Measurements from ENCODE around the gene FBXO21.

Gene FBXO21

DNA sequence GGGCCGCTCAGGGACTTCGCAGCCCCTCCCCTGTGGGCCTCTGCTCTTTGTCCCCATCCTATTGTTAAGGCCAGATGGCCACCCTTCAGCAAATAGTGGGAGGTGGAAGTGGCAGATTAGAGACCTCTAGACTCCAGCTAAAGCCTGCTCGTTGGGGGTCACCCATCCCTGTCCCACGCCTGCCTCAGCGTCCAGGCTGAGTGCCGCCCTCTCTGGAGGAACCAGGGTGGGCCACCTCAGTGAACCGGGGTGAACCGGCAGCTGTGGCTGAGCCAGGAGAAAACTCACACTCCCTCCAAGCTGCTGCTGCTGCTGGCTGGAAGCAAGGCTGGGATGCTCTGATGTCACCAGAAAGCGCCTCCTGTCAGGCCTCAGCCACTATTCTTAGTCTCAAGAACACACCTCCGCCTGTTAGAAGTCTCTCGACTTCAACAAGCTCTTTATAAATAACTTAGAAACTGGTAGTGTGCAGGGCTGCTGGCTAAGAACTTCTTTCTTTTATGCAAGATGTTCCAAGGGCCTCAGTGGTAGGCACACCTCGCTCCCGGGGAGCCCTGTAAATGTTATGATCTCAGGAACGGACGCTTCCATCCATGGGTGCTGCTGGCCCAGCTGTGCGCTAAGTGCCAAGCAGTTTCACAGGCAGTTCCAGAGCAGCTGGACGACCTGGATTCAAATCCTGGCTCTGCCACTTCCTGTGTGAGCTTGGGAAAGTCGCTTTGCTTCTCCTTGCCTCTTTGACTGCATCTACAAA is 71.3 kb downstream of the FBXO21 start:
- Histone ChIP-seq H3K4me2 (ENCODE audit: low read length) (no peak overlapping the region), H3K79me2 (ENCODE audit: insufficient read depth, low read length) (no peaks in the 10 kb centered on the region), H3K36me3 (ENCODE audit: insufficient read depth, low read length) (no peaks in the 10 kb centered on the region), H3K9me2 (ENCODE audit: low read depth, low read length) (no peaks in the 10 kb centered on the region), H3K4me3 (ENCODE audit: low read depth, low read length, poor library complexity, severe bottlenecking) (no peak overlapping the region), H2AFZ (ENCODE audit: low read length) (no peak overlapping the region), H3K27me3 (ENCODE audit: insufficient read depth, low read length) (no peaks in the 10 kb centered on the region), H3K9ac (ENCODE audit: low read length) (no peak overlapping the region), H3K4me1 (ENCODE audit: insufficient read depth, low read length, severe bottlenecking) (no peaks in the 10 kb centered on the region), H4K20me1 (ENCODE audit: insufficient read depth, low read length) (no peaks in the 10 kb centered on the region), H3K27ac (ENCODE audit: low read depth, low read length, poor library complexity, severe bottlenecking) (no peak overlapping the region), H3F3A (ENCODE audit: insufficient read depth, low read length) (no peaks in the 10 kb centered on the region), H3K9me3 (ENCODE audit: low read length) (no peaks in the 10 kb centered on the region)
- TF ChIP-seq EZH2 (IDR thresholded peaks at IDR 0.05; ENCODE audit: borderline replicate concordance, low read length) = no peak
- TF ChIP-seq, protein P1, sequence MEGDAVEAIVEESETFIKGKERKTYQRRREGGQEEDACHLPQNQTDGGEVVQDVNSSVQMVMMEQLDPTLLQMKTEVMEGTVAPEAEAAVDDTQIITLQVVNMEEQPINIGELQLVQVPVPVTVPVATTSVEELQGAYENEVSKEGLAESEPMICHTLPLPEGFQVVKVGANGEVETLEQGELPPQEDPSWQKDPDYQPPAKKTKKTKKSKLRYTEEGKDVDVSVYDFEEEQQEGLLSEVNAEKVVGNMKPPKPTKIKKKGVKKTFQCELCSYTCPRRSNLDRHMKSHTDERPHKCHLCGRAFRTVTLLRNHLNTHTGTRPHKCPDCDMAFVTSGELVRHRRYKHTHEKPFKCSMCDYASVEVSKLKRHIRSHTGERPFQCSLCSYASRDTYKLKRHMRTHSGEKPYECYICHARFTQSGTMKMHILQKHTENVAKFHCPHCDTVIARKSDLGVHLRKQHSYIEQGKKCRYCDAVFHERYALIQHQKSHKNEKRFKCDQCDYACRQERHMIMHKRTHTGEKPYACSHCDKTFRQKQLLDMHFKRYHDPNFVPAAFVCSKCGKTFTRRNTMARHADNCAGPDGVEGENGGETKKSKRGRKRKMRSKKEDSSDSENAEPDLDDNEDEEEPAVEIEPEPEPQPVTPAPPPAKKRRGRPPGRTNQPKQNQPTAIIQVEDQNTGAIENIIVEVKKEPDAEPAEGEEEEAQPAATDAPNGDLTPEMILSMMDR (IDR thresholded peaks at IDR 0.05; ENCODE audit: low read length) = no peak

DNA sequence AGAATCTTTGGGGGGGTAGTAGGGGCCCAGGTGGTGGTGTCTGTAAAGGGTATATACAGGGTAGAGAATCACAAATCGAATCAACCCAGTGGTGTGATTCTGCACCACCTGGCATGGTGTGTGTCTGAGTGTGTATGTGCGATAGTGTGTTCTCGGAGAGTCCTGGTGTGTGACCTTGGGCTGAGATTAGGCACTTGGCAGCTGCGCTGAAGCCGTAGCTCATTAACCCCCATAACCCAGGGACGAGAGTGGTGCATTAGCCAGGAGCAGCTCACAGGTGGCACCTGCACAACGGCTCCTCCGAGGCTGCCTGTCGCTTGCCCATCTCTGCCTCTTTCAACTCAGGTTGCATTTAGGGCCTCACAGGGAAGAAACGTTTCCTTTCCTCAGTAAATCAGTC is 75.5 kb downstream of the FBXO21 start:
- Histone ChIP-seq H3F3A (ENCODE audit: insufficient read depth, low read length) (no peaks in the 10 kb centered on the region), H3K27me3 (ENCODE audit: insufficient read depth, low read length) (peaks cover 7% of the 10 kb centered on the region; the same call in 1 of the 2 replicates), H3K9me2 (ENCODE audit: low read depth, low read length) (no peaks in the 10 kb centered on the region), H3K4me2 (ENCODE audit: low read length) (no peak overlapping the region), H2AFZ (ENCODE audit: low read length) (no peak overlapping the region), H3K79me2 (ENCODE audit: insufficient read depth, low read length) (no peaks in the 10 kb centered on the region), H3K4me3 (ENCODE audit: low read depth, low read length, poor library complexity, severe bottlenecking) (no peak overlapping the region), H3K9me3 (ENCODE audit: low read length) (no peaks in the 10 kb centered on the region), H4K20me1 (ENCODE audit: insufficient read depth, low read length) (no peaks in the 10 kb centered on the region), H3K36me3 (ENCODE audit: insufficient read depth, low read length) (no peaks in the 10 kb centered on the region), H3K27ac (ENCODE audit: low read depth, low read length, poor library complexity, severe bottlenecking) (no peak overlapping the region), H3K4me1 (ENCODE audit: insufficient read depth, low read length, severe bottlenecking) (no peaks in the 10 kb centered on the region), H3K9ac (ENCODE audit: low read length) (no peak overlapping the region)
- no peak for TF ChIP-seq EZH2 (IDR thresholded peaks at IDR 0.05; ENCODE audit: borderline replicate concordance, low read length)
- TF ChIP-seq, protein P1 (IDR thresholded peaks at IDR 0.05; ENCODE audit: low read length) = no peak

DNA sequence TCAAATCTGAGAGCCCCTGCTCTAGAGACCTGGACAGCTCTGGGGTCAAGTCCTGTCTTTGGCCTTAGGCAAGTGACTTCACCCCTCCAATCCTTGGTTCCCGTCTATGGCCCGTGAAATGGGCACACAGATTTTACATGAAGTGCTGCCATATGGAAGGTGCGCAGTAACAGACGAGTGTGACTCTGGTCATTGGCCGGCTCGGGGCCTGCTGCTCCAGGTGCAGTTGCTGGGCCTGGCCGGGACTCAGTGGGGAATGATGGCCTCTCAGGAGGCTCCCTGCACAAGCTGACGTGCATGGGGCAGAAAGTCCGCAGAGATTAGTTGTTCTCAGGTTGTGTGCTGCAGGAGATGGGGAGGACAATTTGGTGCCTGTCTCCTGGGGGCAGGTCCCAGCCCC is 77.0 kb downstream of the FBXO21 start:
- no peak for TF ChIP-seq EZH2 (IDR thresholded peaks at IDR 0.05; ENCODE audit: borderline replicate concordance, low read length)
- TF ChIP-seq, protein P1 (IDR thresholded peaks at IDR 0.05; ENCODE audit: low read length) = no peak
- H3K4me2 ChIP-seq (ENCODE audit: low read length) = no peak overlapping the region
- peaks cover 12% of the 10 kb centered on the region; the same call in 1 of the 2 replicates for H3K27me3 ChIP-seq (ENCODE audit: insufficient read depth, low read length)
- no peaks in the 10 kb centered on the region for H4K20me1 ChIP-seq (ENCODE audit: insufficient read depth, low read length)
- no peaks in the 10 kb centered on the region for H3K9me2 ChIP-seq (ENCODE audit: low read depth, low read length)
- no peak overlapping the region for H3K4me3 ChIP-seq (ENCODE audit: low read depth, low read length, poor library complexity, severe bottlenecking)
- no peaks in the 10 kb centered on the region for H3K9me3 ChIP-seq (ENCODE audit: low read length)
- H3K36me3 ChIP-seq (ENCODE audit: insufficient read depth, low read length) = no peaks in the 10 kb centered on the region
- H3K27ac ChIP-seq (ENCODE audit: low read depth, low read length, poor library complexity, severe bottlenecking) = no peak overlapping the region
- no peak overlapping the region for H2AFZ ChIP-seq (ENCODE audit: low read length)
- no peaks in the 10 kb centered on the region for H3K4me1 ChIP-seq (ENCODE audit: insufficient read depth, low read length, severe bottlenecking)
- no peaks in the 10 kb centered on the region for H3F3A ChIP-seq (ENCODE audit: insufficient read depth, low read length)
- no peak overlapping the region for H3K9ac ChIP-seq (ENCODE audit: low read length)
- no peaks in the 10 kb centered on the region for H3K79me2 ChIP-seq (ENCODE audit: insufficient read depth, low read length)
